ENCODE data around the gene CDC37.
"Not testable (repeated sequence)": the region's sequence is repeated elsewhere in the genome, so short reads cannot be mapped to it uniquely, and the experiment has no call there.

Gene CDC37

GRCh38 chr19:10393137-10393536, 10.2 kb downstream of the CDC37 start:
- DNase-seq: no peak

- DNase-seq: no peak
Measured at GRCh38 chr19:10392120-10392519, 11.2 kb downstream of the CDC37 start.

- DNase-seq: peak; percentile 51 to 68
Measured at GRCh38 chr19:10390652-10391286, 12.6 kb downstream of the CDC37 start.

- DNase-seq: no peak
Measured at GRCh38 chr19:10389863-10390262, 13.5 kb downstream of the CDC37 start.

- peak; percentile 43 to 87 for DNase-seq
Measured at GRCh38 chr19:10388957-10389356, 14.4 kb downstream of the CDC37 start.

- no peak for DNase-seq
Measured at GRCh38 chr19:10384580-10384979, 18.8 kb downstream of the CDC37 start.

GRCh38 chr19:10383223-10383499, 20.2 kb downstream of the CDC37 start:
- DNase-seq: not testable (repeated sequence)

- DNase-seq: peak; percentile 98 to 100
Measured at GRCh38 chr19:10380313-10381102, 22.8 kb downstream of the CDC37 start, which contains the start of gene TYK2. TYK2 (minus strand) TSS chr19:10380572; CDS start chr19:10378406, 2,166 bp downstream.

GRCh38 chr19:10379880-10380312, 23.4 kb downstream of the CDC37 start:
- DNase-seq: no peak

GRCh38 chr19:10378124-10378523, 25.2 kb downstream of the CDC37 start:
- DNase-seq: no peak

GRCh38 chr19:10377140-10377640, 26.2 kb downstream of the CDC37 start:
- not testable (repeated sequence) for DNase-seq

GRCh38 chr19:10374931-10375330, 28.4 kb downstream of the CDC37 start:
- DNase-seq: no peak

GRCh38 chr19:10372690-10373089, 30.7 kb downstream of the CDC37 start:
- DNase-seq: no peak

- no peak for DNase-seq
Measured at GRCh38 chr19:10368101-10368803, 35.1 kb downstream of the CDC37 start.

- not testable (repeated sequence) for DNase-seq
Measured at GRCh38 chr19:10366950-10367512, 36.3 kb downstream of the CDC37 start.

- DNase-seq: no peak
Measured at GRCh38 chr19:10365518-10365917, 37.8 kb downstream of the CDC37 start.

- no peak for DNase-seq
Measured at GRCh38 chr19:10364644-10365043, 38.7 kb downstream of the CDC37 start.

GRCh38 chr19:10363789-10364281, 39.5 kb downstream of the CDC37 start:
- DNase-seq: no peak

- no peak for DNase-seq
Measured at GRCh38 chr19:10362259-10362658, 41.1 kb downstream of the CDC37 start.

- DNase-seq: no peak
Measured at GRCh38 chr19:10361569-10362011, 41.8 kb downstream of the CDC37 start.

- DNase-seq: no peak
Measured at GRCh38 chr19:10356431-10356830, 46.9 kb downstream of the CDC37 start.

- DNase-seq: no peak
Measured at GRCh38 chr19:10353793-10354391, 49.5 kb downstream of the CDC37 start.

Data from NCI-H446 (cell line).